Epidermal melanocyte (primary cell): Measurements from ENCODE around the gene MYCN.
"Not testable (repeated sequence)": the region's sequence is repeated elsewhere in the genome, so short reads cannot be mapped to it uniquely, and the experiment has no call there.

Experiments
- DNase-seq: peaks from one replicate; pipeline ENCODE4 v3.0.0; 2011; ENCODE audit warnings: low spot score; ENCODE audit not compliant: insufficient read length

The MYCN gene

GRCh38 chr2:15907461-15908324 is 32.7 kb upstream of the MYCN start:
- DNase-seq = no peak

- DNase-seq = no peak
Measured at GRCh38 chr2:15908371-15908770, 32.0 kb upstream of the MYCN start.

- DNase-seq = no peak
Measured at GRCh38 chr2:15909157-15909556, 31.2 kb upstream of the MYCN start.

DNA sequence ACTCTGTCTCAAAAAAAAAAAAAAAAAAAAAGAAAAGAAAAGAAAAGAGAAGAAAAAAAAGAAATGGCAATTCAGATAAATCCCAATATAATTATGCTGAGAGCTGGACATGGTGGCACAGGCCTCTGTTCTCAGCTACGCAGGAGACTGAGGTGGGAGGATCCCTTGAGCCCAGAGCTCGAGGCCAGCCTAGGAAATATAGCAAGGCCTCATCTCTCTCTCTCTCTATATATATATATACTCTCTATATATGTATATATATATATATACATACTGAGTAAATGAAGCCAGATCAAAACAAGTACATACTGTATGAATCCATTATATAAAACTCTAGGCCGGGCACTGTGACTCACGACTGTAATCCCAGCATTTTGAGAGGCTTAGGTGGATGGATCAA is 30.6 kb upstream of the MYCN start:
- no peak for DNase-seq

- not testable (repeated sequence) for DNase-seq
Measured at GRCh38 chr2:15911270-15911669, 29.1 kb upstream of the MYCN start.

DNA sequence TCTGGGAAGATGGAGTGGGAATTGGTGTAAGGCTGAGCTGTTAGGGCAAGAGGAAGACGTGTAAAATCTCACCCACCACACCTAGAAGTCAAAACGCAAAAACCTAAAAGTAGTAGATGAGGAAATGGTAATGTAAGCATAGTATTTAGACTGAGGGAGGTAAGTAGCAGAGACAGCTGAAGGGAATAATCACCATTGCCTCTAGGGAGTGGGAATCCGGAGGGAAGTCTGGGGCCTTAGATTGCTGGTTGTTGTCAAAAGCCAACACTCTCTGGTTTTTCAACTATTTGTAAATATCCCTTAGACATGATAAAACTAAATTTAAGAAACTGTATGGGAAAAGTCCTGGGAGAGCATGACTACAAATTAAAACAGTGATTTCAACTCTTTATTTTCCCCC is 28.7 kb upstream of the MYCN start:
- no peak for DNase-seq

DNA sequence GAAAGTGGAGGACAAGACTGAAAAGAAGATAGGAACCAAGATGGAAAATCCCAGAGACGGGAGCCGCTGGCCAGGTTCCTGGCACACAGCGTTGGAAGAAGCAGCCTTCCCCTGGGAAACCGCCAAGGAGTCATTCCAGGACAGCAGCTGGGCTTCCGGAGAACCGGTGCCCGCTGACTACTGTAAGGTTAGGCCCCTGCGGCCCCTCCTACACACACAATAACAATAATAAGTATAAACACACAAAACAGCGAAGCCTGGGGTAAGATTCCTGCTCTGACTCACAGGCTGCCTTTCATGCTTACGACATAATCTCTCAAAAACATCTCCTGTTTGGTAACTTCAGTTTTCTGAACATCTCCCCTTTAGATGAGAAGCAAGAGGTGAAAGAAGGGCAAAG is 28.1 kb upstream of the MYCN start:
- DNase-seq = no peak

GRCh38 chr2:15913146-15913545 is 27.2 kb upstream of the MYCN start:
- no peak for DNase-seq

DNA sequence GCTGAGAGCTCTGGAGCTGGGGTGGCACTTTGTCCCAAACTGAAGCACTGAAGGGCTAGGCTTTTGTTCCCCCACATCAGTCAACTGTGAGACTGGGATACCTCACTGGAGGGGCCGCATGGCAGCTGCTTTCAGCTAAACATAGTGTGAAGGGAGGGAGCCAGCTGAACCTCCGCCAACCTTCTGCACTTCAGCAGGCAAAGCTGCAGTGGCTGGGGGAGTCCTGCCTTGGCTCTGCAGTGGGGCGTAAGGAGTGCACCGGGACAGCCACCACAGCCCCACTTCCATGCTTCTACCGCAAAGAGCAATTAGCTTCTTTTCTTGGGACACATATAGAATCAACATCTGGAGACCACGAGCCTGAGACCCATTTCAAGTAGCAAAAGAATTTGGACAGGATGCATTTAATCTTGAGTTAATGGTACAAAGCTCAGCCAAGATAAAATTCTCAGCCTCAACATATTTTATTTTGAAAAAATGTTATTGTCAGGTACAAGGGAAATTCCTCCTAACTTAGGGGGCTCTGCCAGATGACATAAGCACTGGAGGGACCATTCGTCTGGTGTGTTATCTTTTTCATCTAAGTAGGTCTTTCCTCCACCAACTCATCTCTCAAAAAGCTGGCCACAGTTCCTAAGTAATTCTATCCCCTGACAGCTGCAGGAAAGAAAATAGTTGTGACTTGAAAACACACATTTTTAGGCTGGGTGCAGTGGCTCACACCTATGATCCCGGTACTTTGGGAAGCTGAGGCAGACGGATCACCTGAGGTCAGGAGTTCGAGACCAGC is 25.6 kb upstream of the MYCN start:
- no peak for DNase-seq

GRCh38 chr2:15915546-15915945 is 24.8 kb upstream of the MYCN start:
- not testable (repeated sequence) for DNase-seq

DNA sequence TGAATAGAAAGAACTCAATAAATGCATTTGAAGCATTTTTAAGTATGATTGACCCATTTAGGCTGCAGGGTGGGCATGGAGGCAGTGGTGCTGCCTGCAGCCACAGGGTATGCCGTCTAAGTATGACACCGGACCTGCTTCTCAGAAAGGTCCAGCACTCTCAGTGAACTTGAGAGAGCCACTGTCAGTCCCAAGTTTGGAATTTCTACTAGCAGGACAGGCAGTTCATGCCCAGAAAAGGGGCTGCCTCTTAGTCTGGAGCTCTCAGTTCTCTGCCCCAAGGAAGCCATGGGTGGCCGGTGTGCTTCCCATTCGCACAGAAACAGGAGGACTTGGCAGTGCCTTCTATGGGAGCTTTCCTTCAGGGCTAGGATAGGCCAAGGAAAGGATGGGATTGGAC is 24.0 kb upstream of the MYCN start:
- no peak for DNase-seq

DNA sequence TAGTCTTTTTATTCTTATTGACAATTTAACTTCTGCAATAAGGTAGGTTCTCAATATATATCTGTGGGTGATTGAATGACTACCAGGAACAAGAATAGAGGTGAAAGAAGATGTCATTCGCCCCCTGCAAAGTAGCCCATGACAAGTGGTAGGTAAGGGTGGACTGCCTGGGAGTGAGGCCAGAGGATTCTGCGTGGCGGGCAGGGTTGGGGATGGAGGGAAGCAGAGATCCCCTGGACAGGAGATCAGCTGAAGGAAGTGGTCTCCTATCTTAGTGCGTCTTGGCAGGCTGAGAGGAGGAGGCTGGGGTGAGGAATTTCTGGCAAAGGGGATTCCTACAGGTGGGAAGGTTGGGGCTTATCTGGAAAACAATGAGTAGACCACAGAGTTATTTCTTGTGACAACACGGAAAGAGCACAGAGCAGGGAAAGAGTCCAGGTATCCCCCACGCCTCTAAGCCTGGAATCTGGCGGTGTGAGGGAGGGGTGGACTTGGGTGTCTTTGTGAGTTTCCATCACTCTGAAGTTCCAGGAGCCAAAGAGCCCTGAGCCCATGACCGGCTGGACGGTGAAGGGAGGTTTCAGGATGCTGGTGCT is 21.5 kb upstream of the MYCN start:
- DNase-seq = no peak

GRCh38 chr2:15919716-15920434 is 20.5 kb upstream of the MYCN start:
- no peak for DNase-seq

DNA sequence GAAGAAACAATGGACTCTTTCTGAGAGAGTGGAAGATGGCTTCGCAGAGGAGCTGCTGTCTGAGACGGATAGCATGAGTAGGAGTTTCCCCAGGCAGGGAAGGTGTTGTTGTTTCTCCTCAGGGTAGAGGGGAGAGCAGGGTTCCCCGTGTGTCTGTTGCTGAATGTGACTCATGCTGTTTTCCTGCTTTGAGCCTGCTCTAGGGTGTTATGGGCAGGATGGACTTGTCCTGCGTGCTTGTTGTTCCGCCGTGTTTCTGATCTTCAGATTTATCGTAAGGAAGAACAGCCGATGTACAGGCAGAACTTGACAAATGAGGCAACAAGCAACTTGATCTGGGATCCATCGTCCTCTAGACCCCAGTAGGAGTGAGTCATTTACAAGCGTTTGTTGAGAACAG is 19.7 kb upstream of the MYCN start:
- no peak for DNase-seq

GRCh38 chr2:15923597-15923996 is 16.8 kb upstream of the MYCN start:
- DNase-seq = no peak

DNA sequence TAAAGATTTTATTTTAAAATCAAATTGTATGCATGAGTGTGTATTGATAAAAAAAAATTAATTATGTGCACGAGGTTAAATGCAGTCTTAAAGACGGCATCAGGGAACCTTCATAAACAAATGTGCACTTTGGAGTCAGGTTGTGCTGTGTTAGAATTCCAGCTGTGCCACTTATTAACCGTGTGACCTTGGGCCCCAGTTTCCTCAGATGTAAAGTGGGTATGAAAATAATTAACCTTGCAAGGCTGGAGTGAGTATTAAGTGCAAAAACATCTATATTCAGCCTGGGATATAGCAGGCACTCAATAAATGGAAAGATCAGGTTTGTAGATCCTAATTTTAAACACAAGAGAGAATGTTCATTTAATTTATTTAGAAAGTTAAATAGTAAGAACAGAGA is 14.5 kb upstream of the MYCN start:
- no peak for DNase-seq

GRCh38 chr2:15926252-15926651 is 14.1 kb upstream of the MYCN start:
- DNase-seq = no peak

DNA sequence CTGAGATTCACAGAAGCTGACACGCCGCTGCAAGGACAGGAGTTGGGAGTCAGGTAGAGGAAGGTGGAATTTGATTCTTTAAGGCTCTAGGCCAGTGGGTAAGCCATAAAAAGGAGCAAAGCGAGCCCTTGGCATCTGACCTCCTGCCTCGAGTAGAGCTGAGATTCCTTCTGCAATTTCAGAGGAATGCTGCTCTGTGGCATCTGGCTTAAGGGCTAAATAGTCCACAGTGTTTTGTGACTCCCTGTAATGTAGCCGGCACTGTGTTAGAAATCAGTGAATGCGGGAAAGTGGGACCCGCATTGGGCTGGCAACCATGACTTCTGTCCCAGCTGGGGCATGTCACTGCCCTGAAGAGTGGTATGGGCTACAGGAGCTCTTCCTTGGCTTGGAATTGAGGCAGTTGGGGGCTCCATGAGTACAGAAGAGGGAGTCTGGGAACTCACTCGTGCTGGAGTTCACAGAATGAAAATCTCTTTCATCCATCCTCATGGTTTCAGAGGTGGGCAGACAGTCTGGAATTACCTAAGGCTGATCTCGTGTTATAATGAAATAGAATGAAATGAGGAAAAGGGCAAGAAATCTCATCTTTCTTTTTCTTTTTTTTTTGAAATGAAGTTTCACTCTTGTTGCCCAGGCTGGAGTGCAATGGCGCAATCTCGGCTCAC is 12.7 kb upstream of the MYCN start:
- no peak for DNase-seq

- DNase-seq = not testable (repeated sequence)
Measured at GRCh38 chr2:15929008-15929407, 11.3 kb upstream of the MYCN start.

GRCh38 chr2:15929861-15930260 is 10.5 kb upstream of the MYCN start:
- DNase-seq = no peak
